Brain microvascular endothelial cell (primary cell): ENCODE results near the gene ASCC1.
"Not testable (repeated sequence)": the region's sequence is repeated elsewhere in the genome, so short reads cannot be mapped to it uniquely, and the experiment has no call there.

Experiments used
- DNase-seq: peaks from one replicate; pipeline ENCODE4 v3.0.0-alpha.2; 2020
- H3K27ac ChIP-seq: fragments of 250-450 bp; sonication (Bioruptor Pico); 2 replicates; pipeline ENCODE4 v1.5.1; 2020; ENCODE audit warnings: mild to moderate bottlenecking, moderate library complexity
- H3K27me3 ChIP-seq: fragments of 250-450 bp; sonication (Bioruptor Pico); replicated peaks from 2 replicates; pipeline ENCODE4 v1.5.1; 2020; ENCODE audit warnings: mild to moderate bottlenecking
- H3K36me3 ChIP-seq: fragments of 250-450 bp; sonication (Bioruptor Pico); replicated peaks from 2 replicates; pipeline ENCODE4 v1.5.1; 2020; ENCODE audit warnings: mild to moderate bottlenecking
- H3K4me3 ChIP-seq: 2 replicates; pipeline ENCODE4 v1.5.1; 2011; ENCODE audit warnings: low read depth, mild to moderate bottlenecking, control low read depth, low read length, moderate library complexity
- CTCF ChIP-seq: IDR thresholded peaks from 2 replicates; pipeline ENCODE4 v1.5.1; 2011; ENCODE audit warnings: low read depth, mild to moderate bottlenecking, moderate library complexity, low read length, control low read depth, inconsistent platforms; ENCODE audit errors: missing control alignments
- in situ Hi-C: cut with HindIII; loops from 2 replicates; pipeline ENCODE4 v1.10.0; 2017; ENCODE audit warnings: low sequenced_read_pairs, low pct_ligation_motif_present

Gene ASCC1

GRCh38 chr10:72167118-72167517 lies 49.0 kb downstream of the ASCC1 start:
- H3K4me3 ChIP-seq: no peak overlapping the region

GRCh38 chr10:72164617-72165016 lies 51.5 kb downstream of the ASCC1 start:
- no peaks in the 10 kb centered on the region for H3K36me3 ChIP-seq
- H3K27ac ChIP-seq: no peak overlapping the region
- TF ChIP-seq CTCF: no peak
- H3K27me3 ChIP-seq: no peaks in the 10 kb centered on the region
- in situ Hi-C loops: no loop called here
- H3K4me3 ChIP-seq: no peak overlapping the region
- DNase-seq: no peak

More at GRCh38 chr10:72167118-72167517, 49.0 kb downstream of the ASCC1 start:
- in situ Hi-C loops: no loop called here
- DNase-seq: no peak
- TF ChIP-seq CTCF: no peak
- no peaks in the 10 kb centered on the region for H3K36me3 ChIP-seq
- H3K27me3 ChIP-seq: no peaks in the 10 kb centered on the region
- H3K27ac ChIP-seq: no peak overlapping the region

GRCh38 chr10:72162978-72163377 lies 53.1 kb downstream of the ASCC1 start:
- Histone ChIP-seq H3K4me3 (no peak overlapping the region), H3K27me3 (no peaks in the 10 kb centered on the region), H3K27ac (no peak overlapping the region), H3K36me3 (no peaks in the 10 kb centered on the region)
- in situ Hi-C loops: no loop called here
- no peak for TF ChIP-seq CTCF
- DNase-seq: peak; percentile 35

- DNase-seq: no peak
- Histone ChIP-seq H3K4me3 (no peak overlapping the region), H3K27me3 (no peaks in the 10 kb centered on the region), H3K27ac (no peak overlapping the region), H3K36me3 (no peaks in the 10 kb centered on the region)
- in situ Hi-C loops: no loop called here
- no peak for TF ChIP-seq CTCF
Observed at GRCh38 chr10:72158176-72158575, 57.9 kb downstream of the ASCC1 start.

GRCh38 chr10:72156223-72156622 lies 59.9 kb downstream of the ASCC1 start:
- Histone ChIP-seq H3K27me3 (no peaks in the 10 kb centered on the region), H3K27ac (no peak overlapping the region), H3K4me3 (no peak overlapping the region), H3K36me3 (no peaks in the 10 kb centered on the region)
- in situ Hi-C loops: no loop called here
- TF ChIP-seq CTCF: no peak
- DNase-seq: no peak

- in situ Hi-C loops: no loop called here
- Histone ChIP-seq H3K4me3 (no peak overlapping the region), H3K27me3 (no peaks in the 10 kb centered on the region), H3K36me3 (no peaks in the 10 kb centered on the region), H3K27ac (no peak overlapping the region)
- DNase-seq: no peak
- no peak for TF ChIP-seq CTCF
Observed at GRCh38 chr10:72152286-72152685, 63.8 kb downstream of the ASCC1 start.

GRCh38 chr10:72150746-72151478 lies 65.2 kb downstream of the ASCC1 start:
- in situ Hi-C loops, H3K27ac ChIP-seq, H3K4me3 ChIP-seq, H3K36me3 ChIP-seq, H3K27me3 ChIP-seq, DNase-seq: not testable (repeated sequence)

- in situ Hi-C loops, H3K27ac ChIP-seq, H3K36me3 ChIP-seq, H3K27me3 ChIP-seq, H3K4me3 ChIP-seq, DNase-seq: not testable (repeated sequence)
Observed at GRCh38 chr10:72147324-72147584, 68.8 kb downstream of the ASCC1 start.
